ENCODE results near the gene LYRM9.
"Not testable (repeated sequence)": the region's sequence is repeated elsewhere in the genome, so short reads cannot be mapped to it uniquely, and the experiment has no call there.

DNA sequence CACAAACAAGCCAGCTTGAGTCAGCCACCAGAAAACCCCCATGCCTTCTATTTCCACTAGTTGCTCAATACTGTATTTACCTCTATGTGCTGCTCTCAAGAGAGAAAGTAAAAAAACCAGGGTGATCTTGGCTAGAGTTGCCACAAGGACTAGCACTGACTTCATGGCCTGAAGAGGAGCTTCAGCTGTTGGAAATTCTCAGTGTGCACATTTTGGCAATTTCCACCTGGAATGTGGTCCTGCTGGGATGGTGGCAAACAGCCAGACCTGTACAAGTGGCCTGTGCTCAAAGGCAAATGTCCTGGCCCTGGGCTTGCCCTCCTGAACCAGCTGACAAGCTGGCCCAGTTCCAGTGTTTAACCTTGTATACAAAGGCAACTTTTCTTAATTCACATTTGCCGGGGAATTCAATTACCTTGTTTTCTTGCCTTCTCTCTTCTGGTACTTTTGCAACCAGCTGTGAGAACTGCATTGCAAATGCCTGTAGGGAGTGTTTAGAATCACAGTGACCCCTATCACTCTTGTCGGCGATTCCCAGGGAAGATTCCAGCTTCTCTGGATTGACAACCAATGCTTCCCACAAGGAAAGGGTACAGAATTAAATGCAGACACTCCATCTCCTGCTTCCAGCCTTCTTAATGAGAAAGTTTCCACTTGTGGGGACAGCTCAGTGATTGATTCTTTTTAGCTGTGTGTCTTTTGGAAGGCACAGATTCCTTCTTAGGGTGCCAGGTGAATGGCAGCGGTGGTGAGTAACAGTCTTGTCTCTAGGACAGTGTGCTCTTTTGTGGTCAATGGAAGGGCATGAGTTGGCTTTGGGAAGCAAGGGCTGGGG is 53.4 kb downstream of the LYRM9 start:
- TF ChIP-seq, protein P1, sequence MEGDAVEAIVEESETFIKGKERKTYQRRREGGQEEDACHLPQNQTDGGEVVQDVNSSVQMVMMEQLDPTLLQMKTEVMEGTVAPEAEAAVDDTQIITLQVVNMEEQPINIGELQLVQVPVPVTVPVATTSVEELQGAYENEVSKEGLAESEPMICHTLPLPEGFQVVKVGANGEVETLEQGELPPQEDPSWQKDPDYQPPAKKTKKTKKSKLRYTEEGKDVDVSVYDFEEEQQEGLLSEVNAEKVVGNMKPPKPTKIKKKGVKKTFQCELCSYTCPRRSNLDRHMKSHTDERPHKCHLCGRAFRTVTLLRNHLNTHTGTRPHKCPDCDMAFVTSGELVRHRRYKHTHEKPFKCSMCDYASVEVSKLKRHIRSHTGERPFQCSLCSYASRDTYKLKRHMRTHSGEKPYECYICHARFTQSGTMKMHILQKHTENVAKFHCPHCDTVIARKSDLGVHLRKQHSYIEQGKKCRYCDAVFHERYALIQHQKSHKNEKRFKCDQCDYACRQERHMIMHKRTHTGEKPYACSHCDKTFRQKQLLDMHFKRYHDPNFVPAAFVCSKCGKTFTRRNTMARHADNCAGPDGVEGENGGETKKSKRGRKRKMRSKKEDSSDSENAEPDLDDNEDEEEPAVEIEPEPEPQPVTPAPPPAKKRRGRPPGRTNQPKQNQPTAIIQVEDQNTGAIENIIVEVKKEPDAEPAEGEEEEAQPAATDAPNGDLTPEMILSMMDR (IDR thresholded peaks at IDR 0.05) = not testable (repeated sequence)
- not testable (repeated sequence) for TF ChIP-seq POLR2A (IDR thresholded peaks at IDR 0.05)
